Measurements from ENCODE around the gene BMP8A.
"Not testable (repeated sequence)": the region's sequence is repeated elsewhere in the genome, so short reads cannot be mapped to it uniquely, and the experiment has no call there.

BMP8A gene

GRCh38 chr1:39484564-39484963, 6.9 kb upstream of the BMP8A start:
- no peak for FAIRE-seq

GRCh38 chr1:39485046-39485803, 6.2 kb upstream of the BMP8A start:
- no peak for FAIRE-seq

GRCh38 chr1:39488012-39488545, 3.4 kb upstream of the BMP8A start:
- FAIRE-seq, result no peak

GRCh38 chr1:39488793-39489566, 2.5 kb upstream of the BMP8A start:
- FAIRE-seq, result no peak

- FAIRE-seq, result no peak
These were observed 1.7 kb upstream of the BMP8A start for GRCh38 chr1:39489567-39490239.

GRCh38 chr1:39490596-39491145, 765 bp upstream of the BMP8A start:
- no peak for FAIRE-seq

- FAIRE-seq, result not testable (repeated sequence)
These were observed 944 bp downstream of the BMP8A start for GRCh38 chr1:39492118-39493042.

- not testable (repeated sequence) for FAIRE-seq
These were observed 1.8 kb downstream of the BMP8A start for GRCh38 chr1:39493043-39493810.

GRCh38 chr1:39494671-39495410, 3.4 kb downstream of the BMP8A start:
- no peak for FAIRE-seq

GRCh38 chr1:39496520-39496919, 5.1 kb downstream of the BMP8A start:
- not testable (repeated sequence) for FAIRE-seq

- FAIRE-seq, result no peak
These were observed 6.1 kb downstream of the BMP8A start for GRCh38 chr1:39497585-39497984.

- not testable (repeated sequence) for FAIRE-seq
These were observed 6.8 kb downstream of the BMP8A start for GRCh38 chr1:39498096-39498710.

- not testable (repeated sequence) for FAIRE-seq
These were observed 7.4 kb downstream of the BMP8A start for GRCh38 chr1:39498821-39499220.

GRCh38 chr1:39499668-39500067, 8.2 kb downstream of the BMP8A start:
- FAIRE-seq, result no peak

GRCh38 chr1:39500862-39501389, 9.5 kb downstream of the BMP8A start:
- no peak for FAIRE-seq

- no peak for FAIRE-seq
These were observed 10.2 kb downstream of the BMP8A start for GRCh38 chr1:39501666-39502065.

- not testable (repeated sequence) for FAIRE-seq
These were observed 13.0 kb downstream of the BMP8A start for GRCh38 chr1:39504436-39504835.

- FAIRE-seq, result no peak
These were observed 13.9 kb downstream of the BMP8A start for GRCh38 chr1:39505289-39505688.

- FAIRE-seq, result no peak
These were observed 15.9 kb downstream of the BMP8A start for GRCh38 chr1:39507230-39507928.

Measured in colon (tissue), 2 donors.